HepG2 (cell line): ENCODE results near the gene LAMA5. TPM values are rescaled to one million over a fixed set of nuclear protein-coding genes. Genes with fewer than 3 reads are reported as not detected.

Source experiments
- ASH2L ChIP-seq: fragments of 300-600, 200-600 bp; sonication (generic); IDR thresholded peaks from 2 replicates; pipeline ENCODE4 v1.7.0; 2017; ENCODE audit warnings: low read depth, mild to moderate bottlenecking, moderate library complexity, mixed read lengths, low read length; ENCODE audit not compliant: insufficient read length
- ATF6 ChIP-seq: sonication (generic); formaldehyde crosslinking; conservative IDR thresholded peaks from 2 replicates; pipeline ENCODE4 v1.4.0; 2020; ENCODE audit warnings: missing genetic modification reagents
- ATM ChIP-seq: fragments of 450-650 bp; IDR thresholded peaks from 2 replicates; pipeline ENCODE4 v1.7.1; 2017; ENCODE audit warnings: mild to moderate bottlenecking, borderline replicate concordance
- CREM ChIP-seq, 2 experiments: sonication (generic) in 1 of 2; formaldehyde crosslinking in 1 of 2; IDR thresholded peaks; 2 replicates each; pipeline versions ENCODE4 v1.4.0 to v1.6.1; 2016 to 2020; ENCODE audit warnings: antibody characterized with exemption in 1 of 2, mild to moderate bottlenecking in 1 of 2, missing genetic modification reagents in 1 of 2
- FLYWCH1 ChIP-seq: sonication (generic); formaldehyde crosslinking; IDR thresholded peaks from 2 replicates; pipeline ENCODE4 v1.8.1; 2023; ENCODE audit warnings: mild to moderate bottlenecking, missing genetic modification reagents
- GABPB1 ChIP-seq: IDR thresholded peaks from 2 replicates; pipeline ENCODE4 v1.6.1; 2016; ENCODE audit warnings: mild to moderate bottlenecking, missing genetic modification reagents, moderate library complexity, missing compliant biosample characterization
- GPN1 ChIP-seq: sonication (generic); formaldehyde crosslinking; IDR thresholded peaks from 2 replicates; pipeline ENCODE4 v1.5.1; 2020; ENCODE audit warnings: missing genetic modification reagents, borderline replicate concordance
- JUNB ChIP-seq: sonication (generic); formaldehyde crosslinking; IDR thresholded peaks from 2 replicates; pipeline ENCODE4 v1.8.0; 2022; ENCODE audit warnings: missing genetic modification reagents, mild to moderate bottlenecking, borderline replicate concordance
- NCOA5 ChIP-seq: sonication (generic); formaldehyde crosslinking; IDR thresholded peaks from 2 replicates; pipeline ENCODE4 v1.4.0; 2020; ENCODE audit warnings: missing genetic modification reagents
- NR1H2 ChIP-seq: sonication (generic); formaldehyde crosslinking; IDR thresholded peaks from 2 replicates; pipeline ENCODE4 v1.8.1; 2022; ENCODE audit warnings: low read depth, missing genetic modification reagents, borderline replicate concordance
- NR2C2 ChIP-seq: sonication (generic); formaldehyde crosslinking; IDR thresholded peaks from 2 replicates; pipeline ENCODE4 v1.4.0; 2020; ENCODE audit warnings: missing genetic modification reagents, mild to moderate bottlenecking, moderate library complexity, borderline replicate concordance
- RFXANK ChIP-seq: IDR thresholded peaks from 2 replicates; pipeline ENCODE4 v1.6.1; 2016
- SMARCE1 ChIP-seq: fragments of 450-650 bp; IDR thresholded peaks from 2 replicates; pipeline ENCODE4 v1.6.1; 2017; ENCODE audit warnings: borderline replicate concordance
- SNAI1 ChIP-seq: sonication (generic); formaldehyde crosslinking; IDR thresholded peaks from 2 replicates; pipeline ENCODE4 v1.5.0; 2020; ENCODE audit warnings: mild to moderate bottlenecking, missing genetic modification reagents, borderline replicate concordance
- SP2 ChIP-seq: sonication (generic); formaldehyde crosslinking; IDR thresholded peaks from 2 replicates; pipeline ENCODE4 v1.5.1; 2020; ENCODE audit warnings: mild to moderate bottlenecking, missing genetic modification reagents
- TCF12 ChIP-seq, 2 experiments: fragments of 450-650 bp in 1 of 2; sonication (generic) in 1 of 2; formaldehyde crosslinking in 1 of 2; IDR thresholded peaks; 2 replicates each; pipeline versions ENCODE4 v1.6.1 to v1.8.0; 2017 to 2022; ENCODE audit warnings: antibody characterized with exemption in 1 of 2, mild to moderate bottlenecking in 1 of 2, missing genetic modification reagents in 1 of 2, moderate library complexity in 1 of 2
- WIZ ChIP-seq: sonication (generic); formaldehyde crosslinking; IDR thresholded peaks from 2 replicates; pipeline ENCODE4 v1.5.1; 2020; ENCODE audit warnings: mild to moderate bottlenecking, missing genetic modification reagents
- ZFP62 ChIP-seq: sonication (generic); formaldehyde crosslinking; IDR thresholded peaks from 2 replicates; pipeline ENCODE4 v1.4.0; 2020; ENCODE audit warnings: missing genetic modification reagents
- ZNF274 ChIP-seq: sonication (generic); formaldehyde crosslinking; IDR thresholded peaks from 2 replicates; pipeline ENCODE4 v1.5.1; 2020; ENCODE audit warnings: mild to moderate bottlenecking, missing genetic modification reagents
- ZNF337 ChIP-seq: sonication (generic); formaldehyde crosslinking; IDR thresholded peaks from 2 replicates; pipeline ENCODE4 v1.5.1; 2020; ENCODE audit warnings: missing genetic modification reagents, low read depth, mild to moderate bottlenecking, borderline replicate concordance
- ZNF367 ChIP-seq: sonication (generic); formaldehyde crosslinking; IDR thresholded peaks from 2 replicates; pipeline ENCODE4 v1.4.0; 2020; ENCODE audit warnings: missing genetic modification reagents, borderline replicate concordance
- ZNF652 ChIP-seq: IDR thresholded peaks from 2 replicates; pipeline ENCODE4 v1.6.1; 2016; ENCODE audit warnings: low read depth, borderline replicate concordance
- ZNF749 ChIP-seq: sonication (generic); formaldehyde crosslinking; IDR thresholded peaks from 2 replicates; pipeline ENCODE4 v1.8.0; 2022; ENCODE audit warnings: mild to moderate bottlenecking, missing genetic modification reagents, moderate library complexity, borderline replicate concordance
- ZNF788 ChIP-seq: sonication (generic); formaldehyde crosslinking; IDR thresholded peaks from 2 replicates; pipeline ENCODE4 v1.5.0; 2020; ENCODE audit warnings: mild to moderate bottlenecking, missing genetic modification reagents, borderline replicate concordance
- polyA plus RNA-seq, 8 experiments: library from polyadenylated mRNA; depleted of rRNA in 3 of 8; stranded (reverse) in 7 of 8; unstranded in 1 of 8; fragments of >200 nt; fragmentation: Illumina TruSeq in 4 of 8; extraction: Trizol in 4 of 8; gene quantifications; 2 replicates each; pipeline versions ENCODE4 v1.2.1 to v1.2.3, GENCODE V29; 2011 to 2016; ENCODE audit warnings: low read depth in 4 of 8, missing spikeins in 1 of 8, mixed read lengths in 1 of 8; ENCODE audit not compliant: insufficient read depth in 1 of 8
- total RNA-seq, 5 experiments: library from RNA; depleted of rRNA; stranded (reverse); fragments of >200 nt; fragmentation: Illumina TruSeq; extraction: Trizol; gene quantifications; 2 replicates each; pipeline ENCODE4 v1.2.3, GENCODE V29; 2016; ENCODE audit warnings: low read depth in 1 of 5
- TF ChIP-seq, protein P1 (sequence below): IDR thresholded peaks from 2 replicates; pipeline ENCODE4 v1.6.1; 2016
- TF ChIP-seq, protein P2 (sequence below): sonication (generic); formaldehyde crosslinking; IDR thresholded peaks from 2 replicates; pipeline ENCODE4 v1.5.1; 2020; ENCODE audit warnings: mild to moderate bottlenecking, missing genetic modification reagents, moderate library complexity

The LAMA5 gene
- total and polyA plus RNA-seq, 2 of the 13 experiments (the other 11 are each of a cell fraction or from before 2014, with no cell fraction given) = 21.0 to 44.7 TPM

- TF ChIP-seq FLYWCH1 (no peak), WIZ (CRISPR knock-in tag) (no peak; the same call in 1 of the 2 replicates), ZNF337 (CRISPR knock-in tag) (0 out of 2 replicates have a peak, but pooled peaks have one; percentile 69), ZNF274 (CRISPR knock-in tag) (no peak; the same call in none of the 2 replicates), ZFP62 (CRISPR knock-in tag) (peak; percentile 95), SNAI1 (peak; percentile 96), ZNF749 (CRISPR knock-in tag) (no peak), ASH2L (peak; percentile 79), TCF12 (IDR thresholded peaks at IDR 0.05) (no peak), TCF12 (CRISPR knock-in tag; IDR thresholded peaks at IDR 0.05) (0 out of 2 replicates have a peak, but pooled peaks have one; percentile 81), ZNF788 (CRISPR knock-in tag) (peak; percentile 96), CREM (IDR thresholded peaks at IDR 0.05) (no peak), CREM (CRISPR knock-in tag; IDR thresholded peaks at IDR 0.05) (peak; percentile 31; the same call in 1 of the 2 replicates), NR2C2 (CRISPR knock-in tag) (peak; percentile 58), ATM (no peak), SP2 (CRISPR knock-in tag) (peak; percentile 78), RFXANK (CRISPR knock-in tag) (0 out of 2 replicates have a peak, but pooled peaks have one; percentile 78), SMARCE1 (no peak), NR1H2 (CRISPR knock-in tag) (no peak), JUNB (no peak), GPN1 (0 out of 2 replicates have a peak, but pooled peaks have one; percentile 49), ZNF367 (CRISPR knock-in tag) (peak; percentile 93; the same call in 1 of the 2 replicates), ATF6 (CRISPR knock-in tag) (peak; percentile 72; the same call in 1 of the 2 replicates), NCOA5 (no peak; the same call in 1 of the 2 replicates), GABPB1 (peak; percentile 83), ZNF652 (CRISPR knock-in tag) (0 out of 2 replicates have a peak, but pooled peaks have one; percentile 10)
- TF ChIP-seq, protein P1, sequence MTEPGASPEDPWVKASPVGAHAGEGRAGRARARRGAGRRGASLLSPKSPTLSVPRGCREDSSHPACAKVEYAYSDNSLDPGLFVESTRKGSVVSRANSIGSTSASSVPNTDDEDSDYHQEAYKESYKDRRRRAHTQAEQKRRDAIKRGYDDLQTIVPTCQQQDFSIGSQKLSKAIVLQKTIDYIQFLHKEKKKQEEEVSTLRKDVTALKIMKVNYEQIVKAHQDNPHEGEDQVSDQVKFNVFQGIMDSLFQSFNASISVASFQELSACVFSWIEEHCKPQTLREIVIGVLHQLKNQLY (CRISPR knock-in tag) = peak; percentile 30; the same call in 1 of the 2 replicates
- TF ChIP-seq, protein P2, sequence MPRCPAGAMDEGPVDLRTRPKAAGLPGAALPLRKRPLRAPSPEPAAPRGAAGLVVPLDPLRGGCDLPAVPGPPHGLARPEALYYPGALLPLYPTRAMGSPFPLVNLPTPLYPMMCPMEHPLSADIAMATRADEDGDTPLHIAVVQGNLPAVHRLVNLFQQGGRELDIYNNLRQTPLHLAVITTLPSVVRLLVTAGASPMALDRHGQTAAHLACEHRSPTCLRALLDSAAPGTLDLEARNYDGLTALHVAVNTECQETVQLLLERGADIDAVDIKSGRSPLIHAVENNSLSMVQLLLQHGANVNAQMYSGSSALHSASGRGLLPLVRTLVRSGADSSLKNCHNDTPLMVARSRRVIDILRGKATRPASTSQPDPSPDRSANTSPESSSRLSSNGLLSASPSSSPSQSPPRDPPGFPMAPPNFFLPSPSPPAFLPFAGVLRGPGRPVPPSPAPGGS (CRISPR knock-in tag) = peak; percentile 97
Measured at GRCh38 chr20:62407221-62407992, 40.3 kb upstream of the LAMA5 start, which contains the start of gene CABLES2 (continued).
